HG02973 (cell line): ENCODE results near the gene STAU1.
A peak's percentile ranks its signal among the peaks of the same experiment; 100 is the strongest.
"Not testable (repeated sequence)": the region's sequence is repeated elsewhere in the genome, so short reads cannot be mapped to it uniquely, and the experiment has no call there.

Experiments used
- ATAC-seq: cut with Tn5 transposase; IDR thresholded peaks from one replicate; pipeline ENCODE4 v1.9.1; 2021; ENCODE audit warnings: moderate library complexity; ENCODE audit not compliant: unreplicated experiment

The STAU1 gene

GRCh38 chr20:49187851-49188641 is at the start of gene STAU1:
STAU1 (minus strand) TSS chr20:49188334; CDS start chr20:49166201, 22,133 bp downstream.
- ATAC-seq = peak; percentile 86

DNA sequence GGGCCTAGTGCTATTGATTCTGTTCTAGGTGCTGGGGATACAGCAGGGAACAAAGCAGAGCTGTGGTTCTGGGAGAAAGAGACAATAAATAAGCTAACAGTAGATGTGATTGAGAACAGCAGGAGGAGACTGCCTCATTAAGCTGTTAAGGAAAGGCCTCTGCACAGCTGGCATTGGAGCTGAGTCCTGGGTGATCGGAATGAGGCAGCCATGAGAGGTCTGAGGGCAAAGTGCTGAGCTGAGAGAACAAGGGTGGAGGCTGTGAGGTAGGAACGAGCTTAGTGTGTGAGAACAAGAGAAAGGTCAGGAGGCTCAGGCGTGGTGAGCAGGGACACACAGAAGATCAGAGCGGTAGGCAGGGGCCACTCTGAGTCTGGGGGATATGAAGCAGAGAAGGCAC is 49.4 kb upstream of the STAU1 start:
- ATAC-seq = no peak

DNA sequence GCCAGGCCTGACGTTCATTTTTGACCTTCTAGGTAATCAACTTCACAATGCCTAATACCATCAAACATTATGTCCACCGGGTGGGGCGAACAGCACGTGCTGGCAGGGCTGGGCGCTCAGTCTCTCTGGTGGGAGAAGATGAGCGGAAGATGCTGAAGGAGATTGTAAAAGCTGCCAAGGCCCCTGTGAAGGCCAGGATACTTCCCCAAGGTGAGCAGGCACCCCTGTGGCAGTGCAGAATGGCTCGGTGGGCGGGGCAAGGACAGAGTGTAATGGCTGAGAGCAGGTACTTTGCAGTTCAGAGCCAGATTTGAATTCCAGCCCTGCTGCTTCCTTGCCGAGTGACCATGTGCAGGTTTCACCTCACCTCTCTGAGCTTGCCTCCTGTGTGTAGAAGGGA is 48.2 kb upstream of the STAU1 start:
- ATAC-seq = no peak

DNA sequence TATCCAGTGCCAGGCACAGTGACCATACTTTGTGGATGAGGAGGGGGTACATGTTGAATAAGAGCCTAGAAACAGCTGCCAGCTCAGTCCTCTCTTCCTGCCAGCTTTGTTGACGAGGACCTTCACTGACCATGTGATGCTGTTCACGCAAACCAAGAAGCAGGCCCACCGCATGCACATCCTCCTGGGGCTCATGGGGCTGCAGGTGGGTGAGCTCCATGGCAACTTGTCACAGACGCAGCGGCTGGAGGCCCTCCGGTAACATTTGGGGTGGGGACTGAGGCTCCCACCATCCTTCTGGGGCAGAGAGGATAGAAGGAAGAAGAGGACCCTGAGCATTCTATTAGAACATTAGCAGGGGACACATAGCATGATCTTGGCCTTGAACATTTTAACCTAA is 46.7 kb upstream of the STAU1 start:
- ATAC-seq = no peak

GRCh38 chr20:49233226-49233625 is 45.1 kb upstream of the STAU1 start:
- no peak for ATAC-seq

- no peak for ATAC-seq
Measured at GRCh38 chr20:49231471-49231870, 43.3 kb upstream of the STAU1 start.

- ATAC-seq = no peak
Measured at GRCh38 chr20:49230561-49231133, 42.5 kb upstream of the STAU1 start.

DNA sequence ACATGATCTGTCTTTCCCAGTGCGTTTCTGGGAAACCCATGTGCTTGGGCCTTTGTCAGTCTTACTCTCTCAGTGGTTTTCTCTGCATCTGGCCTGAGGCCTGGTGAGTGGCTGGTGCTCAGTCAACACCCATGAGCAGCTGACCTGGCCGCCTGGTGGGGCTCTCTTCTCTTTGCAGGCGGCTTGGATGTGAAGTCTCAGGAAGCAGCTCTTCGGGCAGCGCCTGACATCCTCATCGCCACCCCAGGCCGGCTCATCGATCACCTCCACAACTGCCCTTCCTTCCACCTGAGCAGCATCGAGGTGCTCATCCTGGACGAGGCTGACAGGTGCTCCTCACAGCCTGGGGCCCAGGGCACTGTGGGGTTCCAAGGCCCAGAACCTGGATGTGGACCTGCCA is 41.9 kb upstream of the STAU1 start:
- no peak for ATAC-seq

DNA sequence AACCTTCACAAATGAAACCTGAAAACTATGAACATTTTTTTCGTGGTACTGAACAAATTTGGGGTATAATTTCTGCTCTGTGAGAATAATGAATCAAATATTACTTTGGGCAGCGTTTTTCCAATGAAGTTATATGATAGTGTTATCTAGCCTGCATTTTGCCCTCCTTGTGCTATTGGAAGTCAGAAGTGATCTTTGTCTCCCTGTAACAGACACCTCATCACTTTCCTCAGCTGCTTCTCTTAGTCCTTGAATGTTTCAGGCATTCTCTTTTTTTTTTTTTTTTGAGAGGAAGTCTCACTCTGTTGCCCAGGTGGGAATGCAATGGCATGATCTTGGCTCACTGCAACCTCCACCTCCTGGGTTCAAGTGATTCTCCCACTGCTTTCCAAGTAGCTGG is 41.2 kb upstream of the STAU1 start:
- ATAC-seq = no peak

GRCh38 chr20:49228676-49229075 is 40.5 kb upstream of the STAU1 start:
- ATAC-seq = no peak

DNA sequence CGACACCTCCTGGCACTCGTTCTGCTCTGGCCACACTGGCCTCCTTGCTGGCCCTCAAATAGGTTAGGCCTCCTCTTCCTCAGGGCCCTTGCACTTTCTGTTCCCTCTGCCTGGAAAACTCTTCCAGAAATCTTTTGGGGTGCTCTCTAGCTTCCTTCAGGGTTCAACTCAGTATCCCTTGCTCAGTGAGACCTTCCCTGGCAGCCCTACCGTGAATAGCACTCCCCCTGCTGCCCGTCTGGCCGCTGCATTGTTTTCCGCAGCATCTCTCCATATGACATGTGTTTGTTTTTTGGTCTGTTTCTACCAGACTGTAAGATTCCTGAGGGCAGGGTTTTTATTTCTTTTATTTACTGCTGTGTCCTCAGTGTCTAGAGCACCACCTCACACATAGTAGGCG is 37.8 kb upstream of the STAU1 start:
- ATAC-seq = no peak

DNA sequence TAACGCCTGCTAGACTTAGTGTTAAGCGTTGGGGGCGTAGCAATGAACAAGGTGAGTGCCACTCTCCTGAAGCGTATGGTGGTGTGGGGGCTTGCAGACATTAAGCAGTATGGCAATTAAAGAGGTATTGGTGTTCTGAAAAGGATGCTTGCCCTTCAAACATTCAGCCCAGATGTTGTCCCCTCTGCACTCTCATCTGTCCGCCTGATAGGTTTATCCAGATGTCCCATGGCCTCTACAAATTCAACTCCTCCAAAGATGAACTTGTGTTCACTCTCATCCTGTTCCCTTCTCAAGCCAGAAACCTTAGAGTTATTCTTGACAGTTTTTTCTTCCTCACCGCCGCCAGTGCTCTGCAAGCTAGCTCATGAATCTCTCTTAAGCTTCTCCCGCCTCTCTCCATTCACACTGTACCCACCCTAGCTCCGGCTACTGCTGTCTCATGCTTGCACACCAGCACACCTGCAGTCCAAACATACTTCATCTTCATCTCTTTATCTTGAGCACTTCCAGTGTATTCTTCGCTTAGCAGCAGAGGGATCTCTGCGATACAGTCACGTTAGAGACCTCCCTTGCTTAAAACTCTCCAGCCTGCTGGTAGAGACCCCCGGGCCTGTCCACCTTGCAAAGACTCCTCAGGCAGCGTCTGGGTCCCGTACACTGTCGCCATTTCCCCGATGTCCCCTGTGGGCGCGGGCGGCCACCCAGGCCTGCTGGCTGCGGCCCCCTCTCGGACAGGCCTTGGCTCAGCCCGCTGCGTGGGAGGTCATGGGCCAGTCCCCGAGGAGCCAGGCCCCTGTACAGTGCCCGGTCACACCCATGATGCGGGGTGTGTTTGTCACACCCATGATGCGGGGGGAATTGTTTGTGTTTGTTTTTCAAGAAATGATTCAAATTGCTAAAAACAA is 32.0 kb upstream of the STAU1 start:
- no peak for ATAC-seq

DNA sequence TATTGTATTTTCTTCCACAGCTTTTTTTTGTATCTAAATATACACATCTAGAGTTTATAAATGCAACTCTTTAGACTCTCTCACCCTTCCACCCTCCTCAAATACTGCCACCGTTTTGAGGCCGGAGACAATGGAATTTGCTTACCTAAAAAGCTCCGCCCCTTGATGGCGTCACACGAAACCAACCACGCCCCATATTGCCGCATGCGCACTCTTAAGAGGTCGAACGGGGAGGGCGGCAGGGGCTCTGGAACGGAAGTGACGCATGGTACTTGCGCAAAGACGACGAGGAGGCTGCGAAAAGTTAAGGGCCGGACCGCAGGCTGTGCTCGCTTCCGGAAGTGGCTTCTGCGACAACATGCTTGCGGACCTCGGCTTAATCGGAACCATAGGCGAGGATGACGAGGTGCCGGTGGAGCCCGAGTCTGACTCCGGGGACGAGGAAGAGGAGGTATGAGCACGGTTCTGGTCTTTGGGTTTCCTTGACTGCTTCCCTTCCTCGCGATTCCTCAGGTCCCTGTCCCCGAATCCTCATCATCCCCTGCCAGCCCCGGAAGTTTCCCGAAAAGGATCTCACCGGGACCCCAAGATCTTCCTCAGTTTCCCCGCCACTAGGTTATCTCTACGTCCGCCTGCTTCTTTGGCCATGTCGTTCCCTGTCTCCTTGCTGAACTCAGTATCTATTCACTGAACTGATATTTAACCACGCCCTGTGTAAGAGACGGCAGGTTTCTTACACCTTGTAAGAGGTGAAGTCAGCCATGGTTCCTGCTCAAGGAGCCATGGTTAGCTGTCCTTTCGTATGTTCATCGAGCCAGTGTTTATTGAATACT is 31.2 kb upstream of the STAU1 start, which contains the start of gene DDX27:
DDX27 (plus strand) TSS at position 326 of the 833 bp plus-strand sequence; CDS start at position 359, 33 bp downstream.
- peak; percentile 79 for ATAC-seq

DNA sequence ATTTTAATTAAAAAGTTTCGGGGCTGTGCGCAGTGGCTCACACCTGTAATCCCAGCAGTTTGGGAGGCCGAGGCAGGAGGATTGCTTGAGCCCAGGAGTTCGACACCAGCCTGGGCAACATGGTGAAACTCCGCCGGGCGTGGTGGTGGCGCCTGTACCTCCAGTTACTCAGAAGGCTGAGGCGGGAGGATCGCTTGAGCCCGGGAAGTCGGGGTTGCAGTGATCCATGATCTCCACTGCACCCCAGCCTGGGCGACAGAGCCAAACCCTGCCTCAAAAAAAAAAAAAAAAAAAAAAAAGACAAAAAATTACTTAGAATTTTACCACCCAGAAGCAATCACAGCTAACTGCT is 30.6 kb upstream of the STAU1 start:
- not testable (repeated sequence) for ATAC-seq

DNA sequence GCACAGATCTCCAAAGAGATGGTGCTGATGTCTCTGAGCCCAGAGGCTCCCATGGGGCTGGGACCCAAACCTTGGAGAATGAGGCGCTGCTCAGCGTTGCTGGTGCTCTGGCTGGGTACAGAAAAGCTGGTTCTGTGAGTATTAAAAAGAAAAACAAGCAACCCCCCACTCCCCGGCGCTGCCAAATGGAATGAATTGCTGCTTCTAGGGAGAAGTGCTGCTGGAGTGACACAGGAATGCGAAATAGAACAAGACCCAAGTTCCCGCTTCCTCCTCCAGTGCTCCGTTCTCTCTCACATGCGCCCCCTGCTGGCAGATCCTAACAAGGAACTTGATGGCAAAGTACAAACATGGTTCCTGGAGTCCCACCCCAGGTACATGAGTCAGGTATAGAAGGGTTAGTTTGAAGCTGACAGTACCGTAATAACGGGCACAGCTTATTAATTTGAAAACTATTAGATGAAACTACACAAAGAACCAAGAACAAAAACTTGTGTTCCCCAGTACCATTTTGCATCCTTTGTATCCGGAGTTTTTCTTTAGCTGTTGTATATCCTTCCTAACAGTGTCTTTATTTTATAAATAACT is 29.0 kb upstream of the STAU1 start:
- ATAC-seq = no peak

- no peak for ATAC-seq
Measured at GRCh38 chr20:49215232-49215631, 27.1 kb upstream of the STAU1 start.

GRCh38 chr20:49214571-49214970 is 26.4 kb upstream of the STAU1 start:
- ATAC-seq = no peak

DNA sequence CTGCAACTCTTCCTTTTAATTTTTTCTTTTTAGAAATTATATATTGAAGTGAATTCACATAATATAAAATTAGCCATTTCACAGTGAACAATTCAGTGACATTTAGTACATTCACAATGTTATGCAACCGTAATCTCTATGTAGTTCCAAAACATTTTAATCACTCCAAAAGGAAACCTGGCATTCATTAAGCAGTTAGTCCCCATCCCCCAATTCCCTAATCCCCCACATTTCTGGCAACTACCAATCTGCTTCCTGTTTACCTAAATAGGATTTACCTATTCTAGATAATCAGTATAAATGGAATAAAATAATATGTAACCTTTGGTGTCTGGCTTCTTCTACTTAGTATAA is 22.6 kb upstream of the STAU1 start:
- no peak for ATAC-seq

GRCh38 chr20:49210101-49210756 is 22.1 kb upstream of the STAU1 start:
- no peak for ATAC-seq

DNA sequence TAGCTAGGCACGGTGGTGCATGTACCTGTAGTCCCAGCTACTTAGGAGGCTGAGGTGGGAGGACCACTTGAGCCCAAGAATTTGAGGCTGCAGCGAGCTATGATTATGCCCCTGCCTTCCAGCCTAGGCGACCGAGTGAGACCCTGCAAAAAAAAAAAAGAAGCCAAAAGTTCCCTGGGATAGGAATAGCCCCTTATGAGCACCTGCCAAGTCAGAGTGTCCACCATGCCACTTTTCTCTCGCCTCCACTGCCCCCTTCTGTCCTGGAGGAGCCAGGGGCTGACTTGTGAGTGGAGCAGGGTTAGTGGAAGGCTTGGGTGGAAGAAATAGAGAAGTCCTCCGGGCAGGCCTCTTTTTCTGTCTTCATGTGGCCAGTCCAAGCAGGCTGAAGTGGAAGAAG is 18.9 kb upstream of the STAU1 start:
- no peak for ATAC-seq
